Measurements from ENCODE around the gene DGKG. TPM values are rescaled to one million over a fixed set of nuclear protein-coding genes. Genes with fewer than 3 reads are reported as not detected.

The DGKG gene
- total RNA-seq, 1 donor from 2014 or later: 0.40 TPM

DNA sequence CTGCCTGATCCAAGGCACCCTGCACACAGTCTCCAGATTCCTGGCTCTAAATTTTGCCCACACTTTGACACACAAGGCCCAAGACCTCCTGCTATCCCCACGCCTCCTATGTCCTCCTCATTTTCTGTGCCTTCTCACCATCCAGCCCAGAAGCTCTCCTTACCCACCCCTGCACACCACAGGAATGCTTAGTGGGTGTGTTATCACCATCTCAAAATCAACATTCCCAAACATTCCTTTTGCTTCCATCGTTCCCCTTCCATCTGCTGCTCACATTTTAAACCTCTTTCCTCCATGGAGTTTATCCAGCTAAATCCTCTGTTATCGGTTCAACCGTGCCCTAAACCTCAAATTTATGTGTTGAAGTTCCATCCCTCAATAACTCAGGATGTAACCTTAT lies 43.9 kb downstream of the DGKG start:
- ATAC-seq: no peak

DNA sequence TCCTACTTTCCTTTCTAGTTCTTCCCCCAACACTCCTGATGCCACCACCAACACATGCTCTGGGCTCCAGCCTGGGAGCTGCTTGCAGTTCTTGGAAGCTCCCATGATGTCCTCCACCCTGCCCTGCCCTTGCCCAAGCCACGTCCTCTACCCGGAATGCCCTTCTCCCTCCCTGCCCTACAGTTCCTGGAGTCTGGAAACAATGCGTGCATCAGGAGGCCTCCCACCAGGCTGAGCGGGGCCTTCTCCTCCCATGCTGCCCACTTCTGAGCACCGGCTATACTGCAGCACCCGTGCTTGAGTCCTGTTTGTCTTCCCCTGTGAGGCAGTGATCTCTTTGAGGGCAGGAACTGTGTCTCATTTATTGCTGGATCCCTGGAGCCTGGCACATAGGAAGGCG lies 44.6 kb downstream of the DGKG start:
- ATAC-seq: no peak

DNA sequence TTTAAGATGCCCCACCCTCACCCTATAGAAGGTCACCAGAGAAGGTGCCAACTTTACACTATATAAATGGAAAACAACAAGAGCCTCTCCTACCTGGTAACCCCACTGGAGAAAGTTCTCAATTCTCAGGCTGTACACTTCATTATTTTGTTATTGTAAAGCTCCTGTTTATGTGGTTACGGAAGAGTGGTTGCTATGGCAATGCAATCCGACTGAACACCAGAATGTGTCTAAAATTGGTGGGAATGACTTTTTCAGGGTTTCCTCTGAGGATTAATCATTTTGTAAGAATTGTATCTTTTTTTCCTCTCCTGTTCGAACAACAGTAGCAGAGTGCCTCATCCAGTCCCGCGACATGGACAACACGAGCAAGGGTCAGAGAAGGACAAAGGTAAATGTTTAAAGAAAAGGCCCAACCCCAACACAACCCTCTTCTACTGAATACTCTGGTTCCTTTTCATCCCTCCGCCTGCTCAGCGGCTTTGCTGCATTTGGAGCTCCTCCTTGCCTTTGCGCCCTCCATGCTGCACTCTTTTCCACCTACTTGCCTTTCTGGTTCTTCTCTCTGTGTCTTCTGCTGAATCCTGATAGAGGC lies 45.3 kb downstream of the DGKG start:
- no peak for ATAC-seq

DNA sequence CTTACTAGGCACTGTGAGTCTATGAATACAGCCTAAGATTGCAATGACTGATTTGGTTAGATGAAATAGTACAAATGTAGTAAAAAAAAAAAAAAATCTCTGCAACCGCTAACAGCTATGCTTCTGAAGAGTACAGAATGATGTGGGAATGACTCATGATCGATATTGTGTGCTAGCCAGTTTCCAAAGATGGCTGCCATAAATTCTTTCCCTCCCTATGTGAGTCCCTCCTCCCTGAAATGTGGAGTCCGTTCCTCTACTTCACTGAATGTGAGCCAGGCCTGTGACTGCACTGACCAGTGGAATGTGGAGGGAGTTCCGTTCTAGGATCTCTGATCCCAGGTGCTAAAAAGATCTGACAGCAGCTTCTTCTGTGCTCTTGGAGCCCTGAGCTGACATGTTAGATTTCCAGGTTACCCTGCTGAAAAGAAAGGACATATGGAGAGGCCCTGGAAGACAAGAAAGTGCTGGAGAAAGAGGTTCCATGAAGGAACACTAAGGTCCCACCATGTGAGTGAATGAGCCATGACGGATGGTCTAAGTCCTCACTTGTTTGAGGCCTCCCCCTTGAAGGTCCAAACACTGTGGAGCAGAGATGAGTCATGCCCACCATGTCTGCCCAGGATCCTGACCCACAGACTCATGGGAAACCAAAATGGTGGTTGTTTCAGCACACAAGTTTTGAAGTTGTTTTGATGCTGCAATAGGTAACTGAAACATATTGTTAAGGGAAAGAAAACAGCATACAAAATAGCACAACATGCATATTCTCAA lies 46.3 kb downstream of the DGKG start:
- ATAC-seq: no peak

DNA sequence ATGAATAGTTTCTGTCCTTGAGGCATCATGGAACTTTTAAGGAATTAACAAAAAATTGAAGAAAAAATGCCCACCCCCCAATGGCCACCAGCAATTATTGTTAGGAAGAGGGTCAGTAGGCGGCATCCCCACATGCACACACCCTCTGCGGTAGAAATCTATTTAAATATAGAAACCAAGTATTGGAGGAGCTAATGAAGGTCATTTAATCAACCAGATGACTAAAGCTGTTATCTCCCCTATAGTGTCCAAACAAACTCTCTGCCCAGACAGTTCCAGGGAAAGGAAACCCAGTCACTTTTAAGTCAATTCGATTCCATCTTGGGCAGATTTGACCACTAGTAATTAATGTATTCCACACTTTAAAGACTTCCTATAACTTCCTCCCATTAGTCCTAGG lies 47.1 kb downstream of the DGKG start:
- no peak for ATAC-seq

DNA sequence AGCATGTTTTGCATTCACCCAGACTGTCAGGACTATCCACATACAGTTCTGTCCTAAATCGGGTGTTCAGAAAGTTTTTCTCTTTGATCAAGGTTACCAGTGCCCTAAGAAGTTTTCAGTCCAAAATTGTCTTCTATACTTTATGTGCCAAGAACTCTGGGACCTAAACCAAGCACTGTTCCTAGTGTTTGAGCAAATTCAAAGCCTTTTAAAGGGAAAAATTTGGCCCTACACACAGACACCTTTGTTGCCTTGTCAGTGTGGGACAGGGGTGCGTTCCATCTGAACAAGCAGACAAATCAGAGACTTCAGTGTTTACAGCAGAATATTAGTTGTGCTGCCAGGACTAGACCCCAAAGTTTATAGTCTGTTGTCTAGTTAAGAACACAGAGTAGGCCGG lies 50.6 kb downstream of the DGKG start:
- no peak for ATAC-seq

DNA sequence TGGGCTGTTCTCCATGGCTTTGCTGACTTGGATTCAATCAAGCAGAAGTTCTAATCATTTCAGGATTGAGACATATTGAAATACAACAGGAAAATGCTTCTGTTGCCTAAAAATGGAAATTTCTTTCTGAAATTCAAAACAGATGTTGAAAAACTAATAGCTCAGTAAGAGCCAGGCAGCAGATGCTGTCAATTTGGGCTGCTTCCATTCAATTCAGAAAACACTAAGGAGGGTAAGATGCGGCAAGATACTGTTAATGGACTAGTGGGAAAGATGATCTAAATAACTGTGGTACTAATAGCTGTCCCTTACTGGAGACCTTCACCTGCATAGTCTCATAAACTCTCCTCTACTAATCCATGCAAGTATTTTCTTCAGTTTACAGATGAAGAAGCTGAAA lies 53.5 kb downstream of the DGKG start:
- ATAC-seq: no peak

DNA sequence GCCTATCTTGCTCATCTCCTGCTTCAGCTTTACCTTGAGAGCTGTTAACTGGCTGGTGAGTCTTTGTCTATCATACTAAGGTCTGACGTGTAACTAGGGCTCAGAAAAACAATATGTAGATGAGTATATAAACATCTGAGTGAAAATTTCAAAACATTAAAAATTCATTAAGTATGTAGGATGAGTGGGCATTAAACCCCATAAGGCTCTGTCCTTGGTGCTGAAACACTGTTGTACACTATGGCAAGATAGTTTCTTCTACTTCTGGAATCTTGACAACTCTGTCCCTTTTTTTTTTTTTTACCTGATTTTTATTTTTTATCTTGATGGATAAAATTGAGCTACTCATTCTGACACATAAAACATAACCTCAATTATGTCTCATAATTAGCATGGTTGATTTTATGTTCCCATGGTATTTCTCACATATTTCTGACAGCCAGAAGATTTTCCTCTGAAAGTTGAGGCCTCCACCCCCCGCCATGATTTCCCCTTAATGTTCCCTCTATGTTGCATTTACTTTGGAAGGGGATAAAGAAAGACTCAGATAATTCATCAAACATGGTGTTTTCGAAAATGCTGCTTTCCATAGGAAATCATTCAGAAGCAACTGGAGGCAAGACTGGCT lies 54.3 kb downstream of the DGKG start:
- ATAC-seq: no peak

DNA sequence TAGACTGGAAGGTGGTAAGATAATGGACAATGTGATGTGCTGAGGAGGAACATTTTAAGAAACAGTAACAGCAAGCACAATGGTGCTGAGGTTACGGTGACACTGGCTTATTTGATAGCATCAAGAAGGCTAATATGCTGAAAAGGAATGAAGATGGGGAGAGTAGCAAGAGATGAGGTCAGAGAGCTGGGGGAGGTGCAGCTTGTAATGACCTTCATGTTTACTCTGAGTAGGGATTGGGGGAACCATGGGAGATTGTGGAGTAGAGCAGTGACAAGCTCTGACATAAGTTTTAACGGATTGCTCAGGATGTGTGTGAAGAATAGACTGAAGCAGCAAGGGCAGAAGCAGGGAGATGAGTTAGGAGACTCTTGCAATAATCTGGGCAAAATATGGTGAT lies 56.7 kb downstream of the DGKG start:
- ATAC-seq: no peak

DNA sequence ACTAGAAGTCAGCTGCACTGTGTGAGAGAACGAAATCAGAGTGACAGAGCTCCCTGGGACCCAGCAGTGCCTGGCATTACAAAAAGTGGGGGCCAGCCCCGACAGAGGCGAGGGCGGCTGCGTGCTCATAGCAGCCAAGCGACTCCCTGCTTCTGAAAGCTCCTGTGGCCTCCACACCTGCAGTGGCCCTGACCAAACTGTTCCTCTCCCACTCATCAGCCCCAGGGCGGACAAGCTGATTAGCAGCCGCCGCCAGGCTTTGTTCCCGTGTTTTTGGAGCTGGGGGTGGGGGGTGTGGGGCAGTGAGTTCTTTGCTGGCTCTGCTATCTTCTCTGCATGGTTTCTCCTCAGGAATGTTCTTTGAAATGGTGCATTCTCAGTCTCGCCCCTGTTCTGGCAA lies 58.1 kb downstream of the DGKG start:
- no peak for ATAC-seq

DNA sequence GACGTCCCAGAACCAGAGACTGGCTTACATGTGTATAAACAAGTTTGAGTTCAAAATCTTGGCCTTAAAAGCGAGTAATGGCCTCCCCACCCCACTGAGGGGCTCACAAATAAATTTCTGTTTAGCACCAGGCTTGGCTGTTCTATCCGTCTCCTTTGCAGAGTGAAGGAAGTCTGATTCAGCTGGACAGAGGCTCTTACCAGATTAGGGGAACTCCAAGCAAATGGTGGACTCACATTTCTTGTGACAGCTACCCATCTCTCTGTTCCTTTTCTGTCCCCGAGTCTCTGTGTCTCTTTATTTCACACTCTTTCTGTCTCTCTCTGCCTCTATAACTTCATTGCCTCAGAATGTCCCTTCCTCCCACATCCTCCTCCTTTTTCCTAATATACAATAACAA lies 62.7 kb downstream of the DGKG start:
- ATAC-seq: no peak

DNA sequence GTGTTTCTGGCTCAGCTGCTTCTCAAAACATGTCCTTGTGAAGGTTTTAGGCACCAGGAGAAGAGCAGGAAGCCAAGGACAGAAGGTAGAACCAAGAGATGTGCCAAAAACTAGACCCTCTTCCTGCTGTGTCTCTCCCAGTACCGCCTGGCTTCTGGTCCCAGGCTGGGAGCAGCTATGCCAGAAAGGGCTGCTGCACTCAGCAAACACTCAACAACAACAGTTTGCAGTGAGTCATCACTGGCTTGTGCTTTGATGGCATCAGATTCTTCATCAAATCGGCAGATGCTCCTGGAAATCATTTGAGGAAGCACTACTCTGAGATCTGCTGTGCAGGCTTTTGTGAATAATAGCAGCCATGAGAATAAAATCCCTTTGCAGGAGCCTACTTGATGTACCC lies 63.2 kb downstream of the DGKG start:
- ATAC-seq: no peak

DNA sequence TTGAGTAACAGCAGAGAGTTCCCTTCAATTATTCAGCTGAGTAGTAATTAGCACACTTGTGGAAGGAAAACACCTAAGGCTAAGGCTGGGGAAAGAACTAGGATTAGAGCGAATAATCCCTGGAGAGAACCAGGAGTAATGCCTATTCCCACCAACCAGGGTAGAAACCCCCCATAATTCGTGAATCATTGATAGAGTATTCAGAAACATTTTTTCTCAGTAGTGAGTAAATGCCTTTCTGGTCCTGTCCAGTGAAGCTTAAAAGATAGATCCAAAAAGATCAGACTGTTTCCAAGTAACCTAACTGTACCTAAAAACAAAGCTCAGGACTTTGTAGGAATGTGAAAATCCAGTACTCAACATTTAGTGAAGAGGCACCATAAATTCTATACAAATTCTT lies 71.2 kb downstream of the DGKG start:
- no peak for ATAC-seq

DNA sequence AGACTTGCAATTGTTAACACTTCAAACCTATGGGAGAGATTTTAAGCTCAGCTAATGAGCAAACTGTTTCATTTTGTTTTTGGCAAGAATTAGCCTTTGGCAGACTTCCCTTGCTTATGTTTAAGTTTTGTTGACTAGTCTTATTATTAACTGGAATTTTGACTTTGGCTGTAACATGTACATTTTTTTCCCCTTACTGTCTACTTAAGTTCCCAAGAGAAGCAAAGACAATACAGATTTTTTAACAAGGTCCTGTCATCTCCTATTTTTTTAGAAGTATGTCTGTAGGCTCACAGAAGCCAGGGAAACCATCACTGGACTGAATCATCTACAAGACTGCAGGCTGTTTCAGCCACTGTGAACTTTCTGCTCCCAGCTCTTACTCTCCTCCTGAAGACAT lies 74.3 kb downstream of the DGKG start:
- no peak for ATAC-seq

DNA sequence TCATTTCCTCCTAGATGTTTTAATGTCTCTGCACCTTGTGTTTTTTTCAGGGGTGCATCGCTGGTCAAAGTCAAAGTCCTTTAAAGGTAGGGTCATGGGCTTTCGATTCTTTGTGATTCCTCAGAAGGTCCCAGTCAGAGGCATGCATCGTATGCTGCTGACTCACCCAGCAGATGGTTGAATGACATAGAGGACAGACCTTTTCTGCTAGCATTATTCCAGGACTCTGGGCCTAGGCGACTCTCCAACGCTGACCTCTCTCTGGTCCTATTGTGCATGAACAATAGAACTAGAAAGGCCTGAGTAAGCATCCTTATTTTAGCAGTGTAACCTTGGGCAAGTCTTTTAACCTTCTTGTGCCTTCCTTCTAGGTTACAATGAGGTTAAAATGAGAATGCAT lies 75.9 kb downstream of the DGKG start:
- no peak for ATAC-seq

DNA sequence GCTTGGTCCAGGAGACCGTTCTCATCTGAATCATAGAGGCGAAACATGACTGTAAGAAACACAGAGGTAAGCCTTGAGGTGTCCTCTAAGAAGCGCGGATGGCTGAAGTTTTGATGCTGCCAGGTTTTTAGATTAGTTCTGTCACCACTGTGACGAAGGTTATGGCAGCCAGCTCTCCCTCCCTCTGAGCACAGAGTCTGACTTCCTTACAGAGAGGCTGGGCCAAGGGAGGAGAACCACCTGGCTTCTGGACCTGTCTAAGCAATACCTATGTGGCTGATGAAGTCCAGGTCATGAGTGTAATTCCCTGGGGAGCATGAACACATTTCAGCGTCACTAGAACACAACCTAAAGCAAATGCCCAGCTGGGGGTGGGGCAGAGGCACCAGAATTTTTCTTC lies 77.4 kb downstream of the DGKG start:
- no peak for ATAC-seq

DNA sequence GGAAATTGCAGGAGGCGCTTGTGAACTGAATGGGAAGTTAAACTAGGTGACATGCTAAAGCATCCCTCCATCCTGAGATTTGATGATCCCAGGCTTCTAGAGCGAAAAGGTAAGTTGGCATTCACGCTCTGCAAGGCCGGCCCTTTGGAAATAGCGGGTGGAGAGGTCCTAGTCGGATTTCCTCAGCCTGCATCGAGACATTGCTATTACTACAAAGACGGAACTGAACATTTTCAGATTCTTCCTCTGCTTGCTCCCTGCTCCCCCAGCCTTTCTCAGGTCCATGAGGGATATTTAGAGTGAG lies 77.7 kb downstream of the DGKG start:
- no peak for ATAC-seq

DNA sequence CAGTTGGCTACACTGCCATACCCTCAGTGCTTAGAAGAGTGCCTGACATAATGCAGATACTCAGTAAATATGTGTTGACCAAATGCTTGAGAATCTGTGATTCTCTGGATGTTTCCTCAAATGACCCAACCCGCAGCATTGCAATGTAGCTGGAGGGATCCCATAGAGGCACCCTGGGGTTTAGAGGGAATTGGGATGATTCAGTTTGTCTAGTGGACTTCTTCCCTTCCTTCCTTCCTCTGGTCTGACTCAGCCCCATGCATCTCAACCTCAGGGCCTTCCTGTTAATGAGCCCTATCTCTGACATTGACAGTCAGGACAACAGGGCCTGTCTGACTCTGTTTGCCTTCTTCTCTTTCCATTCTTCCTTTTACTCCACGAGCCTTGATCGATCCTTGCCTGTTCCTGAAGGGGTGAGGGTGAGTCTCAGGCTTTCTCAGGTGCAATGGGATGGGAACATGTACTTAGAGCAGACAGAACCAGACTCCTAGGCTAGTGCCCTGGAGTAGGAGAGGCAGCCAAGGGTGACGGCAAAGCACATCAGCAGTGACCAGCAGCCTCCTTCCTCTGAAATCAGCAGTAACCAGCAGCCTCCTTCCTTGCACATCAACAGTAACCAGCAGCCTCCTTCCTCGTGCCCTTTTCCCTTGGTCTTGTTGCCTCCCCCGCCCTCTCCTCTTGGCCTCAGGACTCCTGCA lies 78.2 kb downstream of the DGKG start:
- ATAC-seq: no peak

DNA sequence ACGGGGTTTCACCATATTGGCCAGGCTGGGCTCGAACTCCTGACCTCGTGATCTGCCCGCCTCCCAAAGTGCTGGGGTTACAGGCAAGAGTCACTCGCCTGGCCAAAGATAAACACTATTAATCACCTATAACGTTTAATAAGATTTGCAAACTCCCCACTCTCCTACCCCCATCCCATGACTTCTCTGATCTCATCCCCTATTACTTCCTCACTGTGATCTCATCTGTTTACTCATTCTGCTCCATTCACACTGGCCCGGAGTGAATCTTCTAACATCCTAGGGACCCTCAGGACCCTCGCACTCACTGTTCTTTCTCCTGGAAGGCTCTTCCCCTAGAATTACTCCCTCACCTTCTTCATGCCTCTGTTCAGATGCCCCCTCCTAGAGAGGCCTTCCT lies 78.9 kb downstream of the DGKG start:
- no peak for ATAC-seq

DNA sequence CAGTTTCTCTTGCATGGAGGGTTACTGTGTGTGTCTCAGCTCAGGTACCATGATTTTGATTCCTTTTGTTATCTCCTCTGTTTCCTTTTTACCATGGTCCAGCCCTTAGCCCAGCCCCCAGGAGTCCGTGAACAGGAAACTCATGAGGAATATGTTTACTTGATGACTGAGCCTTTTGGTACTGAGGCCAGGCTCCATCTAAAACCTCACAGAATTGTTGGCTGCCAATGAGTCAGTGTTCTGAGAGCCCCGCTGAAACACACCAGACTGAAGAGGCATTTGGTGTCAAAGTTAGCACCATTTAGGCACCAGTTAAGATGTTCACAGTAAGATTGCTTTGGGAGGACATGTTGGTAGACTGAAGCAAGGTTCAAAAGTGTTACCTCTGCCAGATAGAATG lies 80.9 kb downstream of the DGKG start:
- no peak for ATAC-seq

DNA sequence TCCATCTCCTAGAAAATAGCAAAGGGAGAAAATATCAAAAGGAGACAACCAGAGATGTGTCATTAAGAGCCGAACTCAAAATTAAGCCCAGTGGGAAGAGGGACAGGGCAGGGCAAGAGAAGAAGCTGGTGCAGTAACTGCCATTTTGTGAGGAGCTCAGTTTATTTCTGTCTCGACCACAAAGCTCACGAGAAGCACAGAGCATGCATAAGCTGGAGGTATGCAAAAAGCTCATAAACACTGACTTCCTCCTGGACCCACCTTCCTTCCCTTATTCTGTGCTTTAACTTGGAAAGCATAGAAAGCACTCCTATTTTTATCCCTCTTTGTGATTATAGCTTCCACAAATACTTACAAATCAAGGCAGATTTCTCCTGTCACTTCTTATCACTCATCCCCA lies 81.3 kb downstream of the DGKG start:
- ATAC-seq: no peak

DNA sequence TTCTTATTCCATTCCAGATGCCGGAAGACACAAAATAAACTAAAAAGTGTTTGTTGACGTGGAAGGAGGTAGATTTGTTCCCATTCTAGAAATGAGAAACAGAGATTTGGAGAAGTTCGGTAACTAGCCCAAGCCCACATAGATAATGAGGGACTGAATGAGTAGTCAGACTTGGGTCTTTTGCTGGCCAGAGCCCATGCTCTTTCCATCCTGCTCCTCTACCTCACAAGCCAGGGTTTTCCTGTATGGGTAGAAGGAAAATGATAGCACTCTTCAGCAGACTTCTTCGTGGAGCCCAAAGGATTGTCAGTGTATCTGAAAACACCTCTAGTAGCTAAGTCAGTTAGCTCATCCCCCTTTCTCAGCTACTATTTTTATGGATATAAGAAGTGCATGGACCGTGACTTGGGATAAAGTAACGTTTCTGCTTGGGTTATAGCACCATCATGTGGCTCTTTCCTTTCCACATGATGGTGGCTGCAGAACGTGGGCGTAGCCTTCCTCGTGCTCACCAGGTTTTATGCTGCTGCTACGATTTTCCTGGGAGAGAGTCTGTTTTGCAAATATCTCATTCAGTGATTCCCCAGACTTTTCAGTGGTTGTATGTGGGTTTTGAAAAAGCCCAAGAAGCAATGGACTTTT lies 84.6 kb downstream of the DGKG start:
- no peak for ATAC-seq

DNA sequence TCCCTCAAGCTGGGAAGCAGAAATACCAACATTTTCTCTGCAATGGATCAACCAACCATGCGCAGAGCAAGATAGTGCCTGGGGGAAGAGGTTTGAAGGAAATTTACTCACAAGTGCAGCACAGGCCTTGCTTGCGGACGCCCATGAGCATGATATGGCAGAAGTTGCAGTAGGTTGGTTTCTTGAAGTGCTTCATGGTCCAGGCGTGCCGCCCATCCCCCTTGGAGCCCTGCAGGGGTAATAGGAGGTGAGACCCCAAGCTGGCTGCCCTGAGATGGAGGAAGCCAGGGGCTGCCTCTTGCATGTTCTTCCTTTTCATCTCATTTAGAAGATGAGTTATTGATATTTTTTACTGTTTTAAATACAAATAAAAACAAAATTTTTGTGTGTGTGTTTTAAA lies 86.6 kb downstream of the DGKG start:
- no peak for ATAC-seq

Measured in esophagus mucosa (tissue), 1 donor.